IMR-90 (cell line): ENCODE results near the gene NSF. TPM values are rescaled to one million over a fixed set of nuclear protein-coding genes. Genes with fewer than 3 reads are reported as not detected.
"Not testable (repeated sequence)": the region's sequence is repeated elsewhere in the genome, so short reads cannot be mapped to it uniquely, and the experiment has no call there.

Experiments
- ATAC-seq: fragments of 200-7000 bp; cut with Tn5 transposase; 2 replicates; pipeline ENCODE4 v1.9.1; 2020; ENCODE audit warnings: low read depth, mild to moderate bottlenecking, moderate library complexity
- BruUV-seq: library from RNA; stranded (reverse); fragments of 400-500 nt; replicated peaks from 2 replicates; lab custom pipeline; 2021; lab: Mats Ljungman, UMichigan
- CTCF ChIA-PET: fragments of 300-600 bp; formaldehyde crosslinking; extraction: SDS; loops from one replicate; lab custom pipeline; 2021; ENCODE audit warnings: antibody characterized with exemption; lab: Yijun Ruan, JAX
- POLR2A ChIA-PET: fragments of 300-600 bp; sonication (Branson Sonifier 250); formaldehyde crosslinking; loops from one replicate; lab custom pipeline; 2022; ENCODE audit warnings: antibody characterized with exemption; ENCODE audit not compliant: unreplicated experiment; lab: Charles Lee
- DNase-seq: peaks from one replicate; pipeline ENCODE4 v3.0.0; 2013
- H2AFZ ChIP-seq: replicated peaks from 2 replicates; pipeline ENCODE3; 2013; ENCODE audit warnings: low read length, mild to moderate bottlenecking; ENCODE audit not compliant: poor library complexity
- H2AK5ac ChIP-seq: 2 replicates; pipeline ENCODE4 v1.6.1; 2013; ENCODE audit warnings: low read depth, low read length, inconsistent platforms
- H2AK9ac ChIP-seq: replicated peaks from 2 replicates; pipeline ENCODE3; 2013; ENCODE audit warnings: mild to moderate bottlenecking, low read depth, low read length, moderate library complexity; ENCODE audit not compliant: poor library complexity
- H2BK120ac ChIP-seq: 2 replicates; pipeline ENCODE4 v1.6.1; 2013; ENCODE audit warnings: low read depth, low read length, inconsistent platforms
- H2BK15ac ChIP-seq: 3 replicates; pipeline ENCODE4 v1.6.1; 2013; ENCODE audit warnings: low read depth, low read length, inconsistent platforms
- H2BK20ac ChIP-seq: 2 replicates; pipeline ENCODE4 v1.6.1; 2013; ENCODE audit warnings: low read depth, mild to moderate bottlenecking, inconsistent platforms, low read length, moderate library complexity
- H2BK5ac ChIP-seq: 2 replicates; pipeline ENCODE4 v1.6.1; 2013; ENCODE audit warnings: mild to moderate bottlenecking, low read depth, low read length, inconsistent platforms; ENCODE audit not compliant: poor library complexity, severe bottlenecking
- H3K14ac ChIP-seq: replicated peaks from 2 replicates; pipeline ENCODE4 v1.6.1; 2013; ENCODE audit warnings: low read depth, low read length, inconsistent platforms
- H3K18ac ChIP-seq: 2 replicates; pipeline ENCODE4 v1.6.1; 2013; ENCODE audit warnings: low read depth, low read length, control low read depth
- H3K23ac ChIP-seq: 2 replicates; pipeline ENCODE4 v1.6.1; 2013; ENCODE audit warnings: low read depth, low read length, inconsistent platforms
- H3K27ac ChIP-seq: 2 replicates; pipeline ENCODE4 v1.5.1; 2013; ENCODE audit warnings: mild to moderate bottlenecking, control low read depth, low read length; ENCODE audit not compliant: insufficient read depth
- H3K27me3 ChIP-seq: 2 replicates; pipeline ENCODE4 v1.6.1; 2013; ENCODE audit warnings: low read length; ENCODE audit not compliant: control insufficient read depth, insufficient read depth
- H3K36me3 ChIP-seq: 2 replicates; pipeline ENCODE4 v1.6.1; 2013; ENCODE audit warnings: low read length, mixed read lengths; ENCODE audit not compliant: control insufficient read depth, insufficient read depth
- H3K4ac ChIP-seq: 2 replicates; pipeline ENCODE4 v1.6.1; 2013; ENCODE audit warnings: low read depth, low read length, inconsistent platforms
- H3K4me1 ChIP-seq: 2 replicates; pipeline ENCODE4 v1.6.1; 2013; ENCODE audit warnings: low read length, mixed read lengths; ENCODE audit not compliant: control insufficient read depth, insufficient read depth
- H3K4me2 ChIP-seq: 2 replicates; pipeline ENCODE4 v1.6.1; 2013; ENCODE audit warnings: low read depth, mild to moderate bottlenecking, control low read depth, low read length, moderate library complexity
- H3K4me3 ChIP-seq: 2 replicates; pipeline ENCODE4 v1.5.1; 2013; ENCODE audit warnings: low read depth, mild to moderate bottlenecking, control low read depth, low read length, moderate library complexity; ENCODE audit not compliant: insufficient read depth
- H3K56ac ChIP-seq: 2 replicates; pipeline ENCODE4 v1.6.1; 2013; ENCODE audit warnings: low read length, inconsistent platforms; ENCODE audit not compliant: insufficient read depth; ENCODE audit errors: extremely low read depth
- H3K79me1 ChIP-seq, 2 experiments: 2 replicates each; pipeline ENCODE4 v1.6.1; 2013; ENCODE audit warnings: low read length in 2 of 2, inconsistent platforms in 1 of 2, low read depth in 1 of 2
- H3K9ac ChIP-seq: 2 replicates; pipeline ENCODE4 v1.6.1; 2013; ENCODE audit warnings: low read depth, low read length, control low read depth
- H3K9me1 ChIP-seq: 2 replicates; pipeline ENCODE4 v1.6.1; 2013; ENCODE audit warnings: low read length, inconsistent platforms; ENCODE audit not compliant: insufficient read depth
- H3K9me3 ChIP-seq: 2 replicates; pipeline ENCODE4 v1.6.1; 2013; ENCODE audit warnings: low read length; ENCODE audit not compliant: control insufficient read depth, insufficient read depth
- H4K20me1 ChIP-seq: 2 replicates; pipeline ENCODE4 v1.6.1; 2013; ENCODE audit warnings: low read length, inconsistent platforms; ENCODE audit not compliant: insufficient read depth
- H4K5ac ChIP-seq: 2 replicates; pipeline ENCODE4 v1.6.1; 2013; ENCODE audit warnings: mild to moderate bottlenecking, low read depth, low read length, control low read depth
- H4K8ac ChIP-seq, 2 experiments: 2 replicates each; pipeline ENCODE4 v1.6.1; 2013; ENCODE audit warnings: low read depth in 2 of 2, low read length in 2 of 2, control low read depth in 1 of 2, inconsistent platforms in 1 of 2
- H4K91ac ChIP-seq: 2 replicates; pipeline ENCODE4 v1.6.1; 2013; ENCODE audit warnings: low read depth, low read length, inconsistent platforms; ENCODE audit not compliant: insufficient read depth
- WGBS, 2 experiments: methylation state at CpG; one replicate each; pipeline versions ENCODE4 v1.1.5 to v1.1.7; 2013; ENCODE audit warnings: missing lambda C conversion rate in 2 of 2; ENCODE audit not compliant: insufficient read length in 1 of 2; ENCODE audit errors: extremely low coverage in 2 of 2; 5-methylcytosine and 5-hydroxymethylcytosine counted together
- dilution Hi-C: fragments of 300-500 bp; cut with HindIII; formaldehyde crosslinking; loops from one replicate; pipeline ENCODE4 v1.14.3; 2018; ENCODE audit warnings: low sequenced_read_pairs; ENCODE audit not compliant: unreplicated experiment
- in situ Hi-C: fragments of 300-500 bp; cut with MboI; formaldehyde crosslinking; loops from 3 replicates; pipeline ENCODE4 v1.14.3; 2019; ENCODE audit warnings: low sequenced_read_pairs, inconsistent platforms, mixed read lengths
- intact Hi-C: fragments of 100-400 bp; cut with micrococcal nuclease; formaldehyde crosslinking; loops from 2 replicates; pipeline ENCODE4 v1.10.0; 2022
- polyA plus RNA-seq, 3 experiments: library from polyadenylated mRNA; depleted of rRNA; stranded (reverse); fragments of >200 nt; gene quantifications; 2 replicates each; pipeline ENCODE4 v1.2.3, GENCODE V29; 2012; ENCODE audit warnings: low replicate concordance in 1 of 3
- total RNA-seq: library from RNA; depleted of rRNA; stranded (reverse); fragments of >200 nt; gene quantifications from 2 replicates; pipeline ENCODE4 v1.2.3, GENCODE V29; 2012

The NSF gene
- total and polyA plus RNA-seq, 2 of the 4 experiments (the other 2 are of a cell fraction) = 38.9 to 110 TPM

DNA sequence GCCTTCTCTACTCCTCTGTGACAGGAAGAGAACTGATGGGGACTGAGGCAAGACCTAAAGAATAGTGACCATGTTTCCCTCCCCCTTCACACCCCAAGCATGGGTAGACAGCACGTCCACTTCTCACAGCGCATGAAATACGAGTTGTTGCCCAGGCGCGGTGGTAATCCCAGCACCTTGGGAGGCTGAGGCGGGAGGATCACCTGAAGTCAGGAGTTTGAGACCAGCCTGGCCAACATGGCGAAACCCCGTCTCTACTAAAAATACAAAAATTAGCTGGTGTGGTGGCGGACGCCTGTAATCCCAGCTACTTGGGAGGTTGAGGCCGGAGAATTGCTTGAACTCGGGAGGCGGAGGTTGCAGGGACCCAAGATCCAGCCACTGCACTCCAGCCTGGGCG, 178.4 kb downstream of the NSF start:
- H3K27me3 ChIP-seq, H3K14ac ChIP-seq, H4K91ac ChIP-seq, H4K20me1 ChIP-seq, in situ Hi-C loops, H2AFZ ChIP-seq, H2BK15ac ChIP-seq, H3K9ac ChIP-seq, H3K4me2 ChIP-seq, H3K27ac ChIP-seq, ATAC-seq, POLR2A ChIA-PET, intact Hi-C loops, H3K9me3 ChIP-seq, H3K18ac ChIP-seq, H2BK120ac ChIP-seq, CTCF ChIA-PET, BruUV-seq, H3K36me3 ChIP-seq, H3K56ac ChIP-seq, H4K5ac ChIP-seq, H2BK20ac ChIP-seq, H3K4ac ChIP-seq, H2AK5ac ChIP-seq, H3K23ac ChIP-seq, DNase-seq, H2AK9ac ChIP-seq, H4K8ac ChIP-seq, H3K4me3 ChIP-seq, H2BK5ac ChIP-seq, dilution Hi-C loops: not testable (repeated sequence)
- Histone ChIP-seq H3K79me1 (peaks cover 0 to 11% of the 10 kb centered on the region in 2 experiments; a peak in 1 of 4 replicates), H3K4me1 (peaks cover 14% of the 10 kb centered on the region), H3K9me1 (peaks cover 22% of the 10 kb centered on the region)
- no CpG with 5 or more reads among the region's 14 CpGs for WGBS, 2 experiments
